Common myeloid progenitor, CD34-positive (primary cell): ENCODE measurements around the gene C17orf67.

ENCODE experiments used
- CTCF ChIA-PET: fragments of 350-600 bp; sonication (Branson Sonifier 250); formaldehyde crosslinking; loops from one replicate; lab custom pipeline; 2021; ENCODE audit warnings: antibody characterized with exemption; lab: Charles Lee
- POLR2A ChIA-PET: fragments of 350-600 bp; sonication (Branson Sonifier 250); formaldehyde crosslinking; loops from one replicate; lab custom pipeline; 2021; ENCODE audit warnings: antibody characterized with exemption; lab: Charles Lee
- DNase-seq, 3 donors: peaks; one replicate each; pipeline versions ENCODE4 v3.0.0 to v3.0.0-alpha.2; 2013
- H3K27ac ChIP-seq, 2 experiments: 1 replicate in 1 of 2; 2 replicates in 1 of 2; pipeline ENCODE4 v1.7.0; 2013; ENCODE audit warnings: inconsistent platforms in 2 of 2, low read length in 2 of 2, mild to moderate bottlenecking in 2 of 2, low read depth in 1 of 2, moderate library complexity in 1 of 2; ENCODE audit not compliant: severe bottlenecking in 2 of 2, insufficient read depth in 1 of 2, poor library complexity in 1 of 2
- H3K27me3 ChIP-seq, 5 experiments: replicated peaks in 2 of 5; 1 replicate in 3 of 5; 2 replicates in 2 of 5; pipeline versions ENCODE4 v1.6.1 to v1.7.0; 2013; ENCODE audit warnings: low read length in 4 of 5, mild to moderate bottlenecking in 2 of 5, moderate library complexity in 2 of 5, inconsistent platforms in 1 of 5; ENCODE audit not compliant: insufficient read depth in 5 of 5, control insufficient read depth in 4 of 5
- H3K36me3 ChIP-seq, 4 experiments: 1 replicate in 2 of 4; 2 replicates in 2 of 4; pipeline versions ENCODE4 v1.6.1 to v1.7.0; 2013; ENCODE audit warnings: low read length in 3 of 4, control low read depth in 1 of 4, mild to moderate bottlenecking in 1 of 4; ENCODE audit not compliant: control insufficient read depth in 4 of 4, insufficient read depth in 4 of 4
- H3K4me1 ChIP-seq, 4 experiments: 1 replicate in 3 of 4; 2 replicates in 1 of 4; pipeline versions ENCODE4 v1.6.1 to v1.7.1; 2013; ENCODE audit warnings: low read length in 3 of 4, mild to moderate bottlenecking in 3 of 4, control low read depth in 1 of 4, inconsistent platforms in 1 of 4, moderate library complexity in 1 of 4; ENCODE audit not compliant: control insufficient read depth in 4 of 4, insufficient read depth in 4 of 4; ENCODE audit errors: control extremely low read depth in 1 of 4
- H3K4me3 ChIP-seq, 7 experiments: 1 replicate in 4 of 7; 2 replicates in 3 of 7; pipeline versions ENCODE4 v1.5.1 to v1.7.0; 2013; ENCODE audit warnings: mild to moderate bottlenecking in 7 of 7, low read length in 6 of 7, moderate library complexity in 6 of 7, inconsistent platforms in 2 of 7, low read depth in 2 of 7, control low read depth in 1 of 7; ENCODE audit not compliant: insufficient read depth in 4 of 7, control insufficient read depth in 1 of 7; ENCODE audit errors: extremely low read depth in 1 of 7
- H3K9me3 ChIP-seq, 5 experiments: 1 replicate in 4 of 5; 2 replicates in 1 of 5; pipeline versions ENCODE4 v1.6.1 to v1.7.1; 2013; ENCODE audit warnings: low read length in 4 of 5, mild to moderate bottlenecking in 2 of 5, inconsistent platforms in 1 of 5, low read depth in 1 of 5, moderate library complexity in 1 of 5; ENCODE audit not compliant: control insufficient read depth in 4 of 5, insufficient read depth in 2 of 5; ENCODE audit errors: control extremely low read depth in 1 of 5
- WGBS: methylation state at CpG from one replicate; pipeline ENCODE4 v1.1.5; 2013; ENCODE audit not compliant: insufficient coverage; 5-methylcytosine and 5-hydroxymethylcytosine counted together

C17orf67 gene

DNA sequence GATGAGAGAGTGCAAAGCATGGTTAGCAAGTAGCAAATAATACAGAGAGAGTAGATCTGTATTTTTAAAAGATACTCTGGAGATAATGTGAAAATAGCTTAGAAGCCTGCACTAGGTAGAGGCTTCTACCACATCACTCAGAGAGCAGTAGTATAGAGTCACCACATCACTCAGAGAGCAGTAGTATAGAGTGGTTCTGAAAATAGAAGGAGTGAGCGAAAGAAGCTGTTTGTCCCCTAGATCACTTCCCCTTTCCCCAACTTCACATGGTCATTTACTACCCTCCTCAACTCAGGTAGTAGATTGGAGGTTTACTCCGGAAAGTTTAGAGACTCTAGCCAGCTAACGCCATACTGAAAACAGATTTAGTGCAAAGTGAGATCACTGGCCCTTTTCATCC, 17.3 kb upstream of the C17orf67 start:
- WGBS = no CpG with 5 or more reads among the region's 3 CpGs
- POLR2A ChIA-PET = no interaction called here
- Histone ChIP-seq H3K4me1 (no peaks in the 10 kb centered on the region), H3K27me3 (no peaks in the 10 kb centered on the region), H3K27ac (no peak overlapping the region), H3K4me3 (no peak overlapping the region), H3K9me3 (no peaks in the 10 kb centered on the region), H3K36me3 (peaks cover 7 to 54% (median 33%) of the 10 kb centered on the region in 4 experiments)
- CTCF ChIA-PET = interaction anchor here (1.1 kb wide), 1 partner anchor 81 kb away, joined by 3 read pairs; no protein-coding TSS in a partner anchor
- no peak for DNase-seq

DNA sequence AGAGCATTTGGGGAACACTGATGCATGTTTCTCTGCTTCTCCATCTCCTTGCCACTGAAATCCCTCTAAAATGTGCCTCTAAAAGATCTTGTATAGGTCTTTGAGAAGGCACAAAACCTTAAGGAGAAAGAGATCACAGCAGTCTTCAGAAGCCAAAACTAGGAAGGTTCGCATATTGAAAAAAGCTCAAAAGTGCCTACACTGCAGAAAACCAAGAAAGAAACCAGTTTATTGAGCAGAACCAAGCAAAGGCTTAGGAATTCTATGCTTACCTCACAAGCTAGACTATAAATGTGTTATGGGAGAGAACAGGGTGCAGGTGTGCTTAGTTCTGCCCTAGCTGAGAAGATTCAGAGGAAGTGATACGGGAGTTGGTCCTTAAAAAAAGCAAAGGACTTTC, 16.9 kb upstream of the C17orf67 start:
- 100% methylated on average over 2 of the region's 2 CpGs for WGBS
- no peaks in the 10 kb centered on the region for H3K27me3 ChIP-seq
- no peak overlapping the region for H3K4me3 ChIP-seq
- no peaks in the 10 kb centered on the region for H3K9me3 ChIP-seq
- H3K36me3 ChIP-seq = peaks cover 7 to 55% (median 34%) of the 10 kb centered on the region in 4 experiments
- POLR2A ChIA-PET = no interaction called here
- no peak overlapping the region for H3K27ac ChIP-seq
- CTCF ChIA-PET = interaction anchor here (1.1 kb wide), 1 partner anchor 82 kb away, joined by 3 read pairs; no protein-coding TSS in a partner anchor
- DNase-seq = no peak
- no peaks in the 10 kb centered on the region for H3K4me1 ChIP-seq

DNA sequence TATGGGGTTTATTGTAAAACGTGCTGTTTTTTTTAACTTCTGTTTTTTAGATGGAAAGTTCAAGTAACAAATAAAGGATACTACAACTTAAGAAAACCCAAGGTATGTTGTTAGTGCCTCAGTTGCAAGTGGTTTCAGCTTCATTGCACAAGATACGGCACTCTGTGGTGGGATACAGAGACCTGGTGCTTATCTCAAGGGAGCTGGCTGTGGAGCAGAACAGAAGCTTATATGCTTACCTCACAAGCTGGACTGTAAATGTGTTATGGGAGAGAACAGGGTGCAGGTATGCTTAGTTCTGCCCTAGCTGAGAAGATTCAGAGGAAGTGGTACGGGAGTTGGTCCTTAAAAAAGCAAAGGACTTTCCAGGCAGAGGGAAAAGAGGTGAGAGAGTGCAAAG, 15.4 kb upstream of the C17orf67 start:
- ChIA-PET POLR2A (no interaction called here), CTCF (no interaction called here)
- H3K4me3 ChIP-seq = no peak overlapping the region
- no peak overlapping the region for H3K27ac ChIP-seq
- no peaks in the 10 kb centered on the region for H3K27me3 ChIP-seq
- peak in 1 of 3 donors; percentile 6 for DNase-seq
- no peaks in the 10 kb centered on the region for H3K9me3 ChIP-seq
- H3K36me3 ChIP-seq = peaks cover 10 to 54% (median 31%) of the 10 kb centered on the region in 4 experiments
- WGBS = 50% methylated on average over 2 of the region's 3 CpGs
- H3K4me1 ChIP-seq = no peaks in the 10 kb centered on the region

DNA sequence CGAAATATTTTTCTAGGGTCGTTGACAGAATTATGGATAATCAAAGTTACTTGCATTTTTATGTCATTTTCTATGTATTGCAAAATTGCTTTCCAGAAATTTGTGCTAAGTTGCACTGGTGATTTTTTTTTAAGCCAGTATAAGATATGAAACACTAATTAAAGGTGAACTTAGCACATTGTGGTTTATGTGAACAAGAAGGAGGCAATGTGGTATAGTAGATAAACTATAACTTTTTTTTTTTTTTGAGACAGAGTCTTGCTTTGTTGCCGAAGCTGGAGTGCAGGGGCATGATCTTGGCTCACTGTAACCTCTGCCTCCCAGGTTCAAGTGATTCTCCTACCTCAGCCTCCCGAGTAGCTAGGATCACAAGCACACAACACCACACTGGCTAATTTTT, 13.4 kb upstream of the C17orf67 start:
- Histone ChIP-seq H3K27me3 (no peaks in the 10 kb centered on the region), H3K4me3 (no peak overlapping the region), H3K9me3 (no peaks in the 10 kb centered on the region), H3K36me3 (peaks cover 11 to 56% (median 34%) of the 10 kb centered on the region in 4 experiments), H3K4me1 (no peaks in the 10 kb centered on the region), H3K27ac (no peak overlapping the region)
- no CpG with 5 or more reads among the region's 4 CpGs for WGBS
- DNase-seq = peak in 2 of 3 donors; percentile 11 to 22
- POLR2A ChIA-PET = no interaction called here
- CTCF ChIA-PET = no interaction called here

DNA sequence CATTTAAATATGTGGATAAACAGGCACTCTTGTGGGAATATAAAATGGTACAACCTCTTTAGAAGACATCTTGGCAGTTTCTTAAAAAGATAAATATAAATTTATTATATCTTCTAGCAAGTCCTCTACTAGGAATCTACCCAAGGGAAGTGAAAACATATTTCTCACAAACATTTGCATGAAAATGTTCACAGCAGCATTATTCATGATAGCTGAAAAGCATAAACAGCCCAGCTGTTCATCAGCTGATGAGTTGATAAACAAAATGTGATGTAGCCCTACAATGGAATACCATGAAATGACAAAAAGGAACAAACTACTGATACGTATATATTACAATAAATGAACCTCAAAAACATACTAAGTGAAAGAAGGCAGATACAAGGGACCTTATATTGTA, 12.2 kb upstream of the C17orf67 start:
- Histone ChIP-seq H3K27me3 (no peaks in the 10 kb centered on the region), H3K9me3 (no peaks in the 10 kb centered on the region), H3K4me1 (no peaks in the 10 kb centered on the region), H3K27ac (no peak overlapping the region), H3K4me3 (no peak overlapping the region), H3K36me3 (peaks cover 11 to 51% (median 33%) of the 10 kb centered on the region in 4 experiments)
- CTCF ChIA-PET = interaction anchor here (1.2 kb wide), 1 partner anchor 21 kb away, joined by 3 read pairs; no protein-coding TSS in a partner anchor
- no CpG with 5 or more reads among the region's 1 CpG for WGBS
- POLR2A ChIA-PET = no interaction called here
- DNase-seq = no peak

DNA sequence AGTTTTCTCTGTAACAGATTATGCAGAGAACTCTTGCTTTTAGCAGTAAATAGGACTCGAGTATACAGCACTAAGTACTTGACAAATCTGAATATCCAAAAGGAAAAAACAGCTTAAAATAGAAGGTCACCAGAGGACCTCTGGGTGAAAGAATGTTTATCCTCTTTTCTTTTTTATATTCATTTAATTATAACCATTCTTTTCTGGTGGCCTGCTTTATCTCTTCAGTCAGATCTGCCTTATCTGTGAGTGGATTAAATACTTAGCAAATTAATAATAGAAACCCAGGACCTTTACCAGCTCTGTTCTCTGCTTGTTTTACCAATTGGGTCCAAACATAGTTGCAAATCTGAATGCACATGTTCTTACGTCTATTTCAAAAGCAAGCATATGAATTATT, 8.9 kb upstream of the C17orf67 start:
- Histone ChIP-seq H3K27me3 (no peaks in the 10 kb centered on the region), H3K9me3 (no peaks in the 10 kb centered on the region), H3K4me1 (peaks cover 0 to 6% (median 4%) of the 10 kb centered on the region in 4 experiments), H3K36me3 (peaks cover 4 to 31% (median 17%) of the 10 kb centered on the region in 4 experiments), H3K4me3 (no peak overlapping the region), H3K27ac (no peak overlapping the region)
- POLR2A ChIA-PET = no interaction called here
- CTCF ChIA-PET = interaction anchor here (0.7 to 1.0 kb wide), 2 partner anchors 21 to 97 kb away, joined by 3 read pairs; no protein-coding TSS in a partner anchor
- WGBS = 100% methylated on average over 2 of the region's 2 CpGs
- DNase-seq = no peak

DNA sequence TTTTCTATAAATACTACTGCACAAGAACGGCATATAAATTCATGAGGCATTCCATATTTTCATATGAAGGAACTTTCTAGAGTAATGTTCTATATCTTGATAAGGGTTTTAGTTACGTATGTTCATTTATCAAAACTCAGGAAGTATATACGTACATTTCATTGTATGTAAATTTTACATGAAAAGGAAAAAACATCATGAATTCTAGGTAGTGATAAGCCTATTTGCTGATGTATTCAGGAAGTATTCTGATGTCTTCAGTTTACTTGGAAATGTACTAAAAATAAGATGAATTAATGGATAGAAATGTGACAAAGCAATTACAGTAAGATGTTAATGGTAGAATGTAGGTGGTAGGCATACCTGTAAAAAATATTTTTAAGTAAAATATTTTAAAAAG, 5.0 kb upstream of the C17orf67 start:
- H3K27me3 ChIP-seq = no peaks in the 10 kb centered on the region
- ChIA-PET POLR2A (no interaction called here), CTCF (interaction anchor here (0.9 to 1.0 kb wide), 2 partner anchors 19 to 21 kb away, joined by 3 read pairs; no protein-coding TSS in a partner anchor)
- H3K9me3 ChIP-seq = no peaks in the 10 kb centered on the region
- H3K27ac ChIP-seq = no peak overlapping the region
- H3K36me3 ChIP-seq = peaks cover 0 to 25% (median 11%) of the 10 kb centered on the region in 4 experiments
- H3K4me3 ChIP-seq = no peak overlapping the region
- WGBS = no CpG with 5 or more reads among the region's 3 CpGs
- DNase-seq = no peak
- peaks cover 15 to 35% (median 22%) of the 10 kb centered on the region in 4 experiments for H3K4me1 ChIP-seq
